ENCODE measurements around the gene SCAP.
"Not testable (repeated sequence)": the region's sequence is repeated elsewhere in the genome, so short reads cannot be mapped to it uniquely, and the experiment has no call there.

Gene SCAP

DNA sequence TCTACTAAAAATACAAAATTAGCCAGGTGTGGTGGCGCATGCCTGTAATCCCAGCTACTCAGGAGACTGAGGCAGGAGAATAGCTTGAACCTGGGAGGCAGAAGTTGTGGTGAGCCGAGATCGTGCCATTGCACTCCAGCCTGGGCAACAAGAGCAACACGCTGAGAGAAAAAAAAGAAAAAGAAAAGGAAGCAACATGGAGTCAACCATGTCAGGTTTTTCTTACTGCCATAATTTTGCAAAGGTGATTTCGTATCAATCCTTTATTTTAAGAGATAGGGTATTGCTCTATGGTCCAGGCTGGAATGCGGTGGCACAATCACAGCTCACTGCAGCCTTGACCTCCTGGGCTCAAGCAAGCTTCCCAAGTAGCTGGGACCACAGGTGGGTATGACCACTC, 4.5 kb upstream of the SCAP start:
- DNase-seq, ATAC-seq: not testable (repeated sequence)

DNA sequence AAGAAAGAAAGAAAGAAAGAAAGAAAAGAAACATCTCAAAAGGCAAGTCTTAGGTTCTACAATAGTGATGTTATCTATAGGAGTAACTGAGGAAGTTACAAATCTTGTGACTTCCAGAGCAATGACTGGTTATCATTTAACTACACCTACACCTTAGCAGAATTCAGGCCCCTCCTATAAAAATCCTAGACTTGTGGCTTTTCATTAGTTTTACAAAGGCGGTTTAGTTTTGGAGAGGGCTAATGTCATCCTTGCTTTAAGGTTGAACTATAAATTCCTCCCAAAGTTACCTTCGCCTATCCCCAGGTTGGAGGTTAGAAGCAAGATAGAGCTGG, 4.1 kb upstream of the SCAP start:
- ATAC-seq (no peak), DNase-seq (no peak)

DNA sequence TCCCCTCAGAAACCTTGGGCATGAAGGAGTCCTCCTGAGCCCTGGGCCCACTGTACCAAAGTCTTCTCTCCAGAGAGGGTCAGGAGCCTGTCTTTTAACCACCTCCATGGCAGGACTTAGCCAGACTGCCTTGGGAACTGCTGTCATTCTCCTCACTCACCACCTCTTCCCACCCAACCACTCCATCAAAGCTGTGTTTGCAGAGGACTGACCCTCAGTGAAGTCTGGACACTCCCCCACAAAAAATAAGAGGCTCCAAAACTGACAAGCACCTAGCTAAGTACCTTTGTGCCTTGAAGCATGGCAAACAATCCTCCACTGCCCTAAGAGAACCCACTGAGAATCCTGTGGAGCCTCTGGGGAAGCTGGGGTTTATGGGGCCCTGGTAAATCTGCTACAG, 2.3 kb upstream of the SCAP start:
- DNase-seq: no peak
- ATAC-seq: no peak

DNA sequence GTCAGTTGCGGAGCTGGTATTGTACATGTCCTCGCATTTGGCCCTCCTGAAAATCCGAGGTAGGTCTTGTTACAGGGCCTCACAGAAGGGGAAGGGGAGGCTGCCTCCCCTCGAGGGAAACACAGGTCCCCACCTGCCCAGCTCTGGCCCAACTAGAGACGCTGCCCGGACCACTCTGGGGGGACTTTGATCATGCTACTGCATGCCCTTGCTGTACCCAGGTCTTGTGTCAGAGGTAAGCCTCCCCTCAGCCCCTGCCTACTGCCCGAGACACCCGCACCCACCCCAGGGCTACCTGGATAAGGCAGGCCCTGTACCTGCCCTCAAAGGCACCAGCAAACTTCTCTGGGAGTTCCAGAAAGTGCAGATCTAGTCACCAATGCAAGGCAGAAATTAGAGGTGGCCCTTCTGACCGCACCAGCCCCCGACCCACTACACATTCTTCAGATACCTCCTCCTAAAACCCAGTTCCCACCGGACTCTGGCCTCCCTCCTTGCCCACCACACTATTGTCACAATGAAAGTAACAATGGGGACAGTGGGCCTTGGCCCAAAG, 981 bp upstream of the SCAP start:
- DNase-seq (peak; percentile 12), ATAC-seq (no peak)

DNA sequence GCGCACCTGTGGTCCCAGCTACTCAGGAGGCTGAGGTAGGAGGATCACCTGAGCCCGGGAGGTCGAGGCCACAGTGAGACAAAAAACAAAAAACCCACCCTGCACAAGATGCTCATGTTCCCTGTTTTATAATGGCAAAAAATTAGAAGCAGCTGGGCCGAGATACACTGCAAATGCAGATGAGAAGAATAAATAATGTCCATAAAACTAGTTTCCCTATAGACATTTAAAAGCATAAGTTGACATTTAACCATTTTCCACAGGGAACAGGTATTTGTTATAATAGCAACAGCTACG, 537 bp upstream of the SCAP start:
- DNase-seq (no peak), ATAC-seq (no peak)

DNA sequence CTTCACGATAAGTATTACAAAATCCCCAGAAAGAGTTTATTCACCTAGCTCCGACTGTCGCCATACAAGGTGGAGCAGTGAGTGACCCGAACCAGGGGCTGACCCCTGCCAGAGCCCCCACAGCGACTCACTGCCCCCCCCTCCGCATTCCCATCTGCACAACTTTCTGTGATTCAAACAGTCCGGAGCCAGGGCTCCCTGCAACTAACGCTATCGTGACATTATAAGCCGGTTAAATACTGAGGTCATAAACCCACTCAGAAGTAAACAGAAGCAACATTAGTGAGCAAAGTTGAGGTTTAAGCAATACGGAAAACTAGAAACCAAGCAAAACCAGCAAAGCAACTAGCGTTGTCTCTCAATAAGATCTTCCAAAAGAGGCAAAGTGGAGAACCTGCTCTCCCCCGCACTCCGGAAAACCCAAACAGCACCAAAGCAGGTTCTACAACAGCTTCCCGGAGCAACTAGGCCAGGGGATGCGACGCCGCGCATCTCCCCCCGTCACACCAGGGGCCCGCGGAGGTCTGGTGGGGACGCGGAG, 642 bp downstream of the SCAP start:
- ATAC-seq (peak; percentile 3), DNase-seq (peak; percentile 12)

GRCh38 chr3:47473391-47473790, 2.4 kb downstream of the SCAP start:
- no peak for DNase-seq
- no peak for ATAC-seq

DNA sequence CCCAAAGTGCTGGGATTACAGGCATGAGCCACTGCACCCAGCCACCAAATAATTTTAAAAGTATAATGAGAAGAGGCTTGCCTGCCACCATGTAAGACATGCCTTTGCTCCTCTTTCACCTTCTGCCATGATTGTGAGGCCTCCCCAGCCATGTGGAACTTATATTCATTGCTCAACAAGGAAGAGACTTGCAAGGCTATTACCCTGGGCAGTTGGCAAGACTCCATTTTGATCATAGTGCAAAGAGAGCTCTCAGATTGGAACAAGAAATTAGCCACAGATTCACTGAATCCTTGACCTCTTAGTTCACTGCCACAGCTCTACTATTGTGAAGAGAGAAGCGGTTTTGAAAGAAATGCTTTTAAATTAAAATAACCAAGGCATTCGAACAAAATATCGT, 6.1 kb downstream of the SCAP start:
- ATAC-seq (no peak), DNase-seq (no peak)

- ATAC-seq: not testable (repeated sequence)
Measured at GRCh38 chr3:47468315-47468714, 7.4 kb downstream of the SCAP start.

GRCh38 chr3:47464588-47464987, 11.2 kb downstream of the SCAP start:
- DNase-seq: no peak
- ATAC-seq: no peak

More at GRCh38 chr3:47468315-47468714, 7.4 kb downstream of the SCAP start:
- DNase-seq: not testable (repeated sequence)

DNA sequence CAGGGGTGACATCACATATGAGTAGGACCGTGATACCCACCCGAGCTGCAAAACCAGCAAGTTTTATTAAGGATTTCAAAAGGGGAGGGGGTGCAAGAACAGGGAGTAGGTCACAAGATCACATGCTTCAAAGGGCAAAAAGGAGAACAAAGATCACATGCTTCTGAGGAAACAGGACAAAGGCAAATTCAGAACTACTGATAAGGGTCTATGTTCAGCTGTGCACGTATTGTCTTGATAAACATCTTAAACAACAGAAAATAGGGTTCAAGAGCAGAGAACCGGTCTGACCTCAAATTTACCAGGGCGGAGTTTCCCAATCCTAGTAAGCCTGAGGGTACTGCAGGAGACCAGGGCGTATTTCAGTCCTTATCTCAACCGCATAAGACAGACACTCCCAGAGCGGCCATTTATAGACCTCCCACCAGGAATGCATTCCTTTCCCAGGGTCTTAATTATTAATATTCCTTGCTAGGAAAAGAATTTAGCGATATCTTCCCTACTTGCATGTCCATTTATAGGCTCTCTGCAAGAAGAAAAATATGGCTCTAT, 16.1 kb downstream of the SCAP start:
- not testable (repeated sequence) for DNase-seq, ATAC-seq

GRCh38 chr3:47456984-47457383, 18.8 kb downstream of the SCAP start:
- DNase-seq (no peak), ATAC-seq (no peak)

DNA sequence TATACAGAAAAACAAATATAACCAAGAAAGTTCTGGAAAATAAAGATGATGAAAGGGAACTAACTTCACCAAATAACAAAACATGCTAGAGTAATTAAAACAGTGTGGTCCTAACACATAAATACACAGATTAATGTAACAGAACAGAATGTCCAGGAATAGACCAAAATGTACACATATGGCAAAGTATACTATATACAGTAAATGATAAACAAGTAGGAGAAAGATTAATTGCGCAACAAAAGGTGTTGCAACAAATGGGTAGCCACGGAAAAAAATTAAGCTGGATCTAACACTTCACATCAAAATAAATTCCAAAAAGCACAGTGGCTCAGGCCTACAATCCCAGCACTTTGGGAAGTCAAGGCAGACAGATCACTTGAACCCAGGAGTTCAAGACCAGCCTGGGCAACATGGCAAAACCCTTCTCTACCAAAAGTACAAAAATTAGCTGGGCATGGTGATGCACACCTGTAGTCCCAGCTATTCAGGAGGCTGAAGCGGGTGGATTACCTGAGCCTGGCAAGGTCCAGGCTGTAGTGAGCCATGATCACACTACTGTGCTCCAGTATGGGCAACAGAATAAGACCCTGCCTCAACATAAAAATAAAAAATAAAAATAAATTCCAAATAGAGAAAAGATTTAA, 19.8 kb downstream of the SCAP start:
- no peak for DNase-seq
- ATAC-seq: no peak

- DNase-seq (no peak), ATAC-seq (no peak)
Measured at GRCh38 chr3:47452453-47453215, 23.1 kb downstream of the SCAP start.

DNA sequence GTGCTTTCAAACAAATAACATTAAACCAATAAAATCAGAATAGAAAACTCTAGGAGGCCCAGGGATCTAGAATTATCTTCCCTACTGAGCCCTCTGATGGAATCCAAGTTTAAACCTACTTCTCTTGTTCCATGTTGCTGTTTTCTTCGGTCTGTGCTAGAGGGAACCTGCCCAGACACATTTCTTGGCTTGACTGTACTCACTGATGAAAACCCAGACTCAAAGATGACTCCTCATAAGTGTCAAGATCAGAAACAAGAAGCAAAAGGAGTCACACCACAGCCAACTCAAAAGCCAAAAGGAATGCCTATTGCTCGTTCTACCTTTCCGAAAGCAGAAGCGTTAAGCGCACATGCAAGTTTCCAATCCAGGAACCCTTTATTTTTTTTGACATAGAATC, 31.6 kb downstream of the SCAP start:
- ATAC-seq (no peak), DNase-seq (no peak)

- DNase-seq: no peak
Measured at GRCh38 chr3:47443611-47443995, 32.1 kb downstream of the SCAP start.

GRCh38 chr3:47441796-47442551, 33.8 kb downstream of the SCAP start:
- no peak for DNase-seq
- ATAC-seq: no peak

More at GRCh38 chr3:47443611-47443995, 32.1 kb downstream of the SCAP start:
- ATAC-seq: no peak

DNA sequence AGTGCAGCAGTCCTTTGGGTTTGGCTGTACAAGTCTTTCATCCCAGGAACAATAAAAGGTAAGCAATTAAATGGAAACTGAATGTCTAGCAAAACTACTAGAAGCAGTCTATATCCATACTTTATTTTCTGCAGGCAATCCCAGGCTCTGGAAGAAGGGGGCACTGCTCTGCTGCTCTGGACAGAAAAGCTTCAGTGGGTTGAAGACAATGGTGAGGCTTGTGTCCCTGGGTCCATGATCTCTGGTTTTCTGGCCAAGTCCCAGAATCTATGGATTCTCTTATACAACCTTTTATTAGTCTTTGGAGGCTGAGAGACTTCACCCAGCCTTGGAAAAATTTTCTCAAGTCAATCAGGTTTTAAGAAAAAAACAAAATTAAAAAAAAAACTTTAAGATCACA, 35.6 kb downstream of the SCAP start:
- DNase-seq (no peak), ATAC-seq (no peak)

DNA sequence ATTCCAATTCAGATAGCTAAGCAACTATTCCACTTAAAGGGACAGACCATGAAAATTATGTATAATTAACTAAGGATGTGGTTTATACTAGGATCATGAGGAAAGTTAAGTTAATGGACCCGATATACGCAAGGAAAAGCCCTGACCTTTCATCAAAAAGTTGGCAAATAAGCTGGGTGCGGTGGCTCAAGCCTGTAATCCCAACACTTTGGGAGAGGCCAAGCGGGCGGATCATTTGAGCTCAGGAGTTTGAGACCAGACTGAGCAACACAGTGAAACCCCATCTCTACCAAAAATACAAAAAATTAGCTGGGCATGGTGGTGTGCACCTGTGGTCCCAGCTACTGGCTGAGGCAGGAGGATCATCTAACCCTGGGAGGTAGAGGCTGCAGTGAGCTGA, 39.6 kb downstream of the SCAP start:
- ATAC-seq: no peak
- DNase-seq: no peak

DNA sequence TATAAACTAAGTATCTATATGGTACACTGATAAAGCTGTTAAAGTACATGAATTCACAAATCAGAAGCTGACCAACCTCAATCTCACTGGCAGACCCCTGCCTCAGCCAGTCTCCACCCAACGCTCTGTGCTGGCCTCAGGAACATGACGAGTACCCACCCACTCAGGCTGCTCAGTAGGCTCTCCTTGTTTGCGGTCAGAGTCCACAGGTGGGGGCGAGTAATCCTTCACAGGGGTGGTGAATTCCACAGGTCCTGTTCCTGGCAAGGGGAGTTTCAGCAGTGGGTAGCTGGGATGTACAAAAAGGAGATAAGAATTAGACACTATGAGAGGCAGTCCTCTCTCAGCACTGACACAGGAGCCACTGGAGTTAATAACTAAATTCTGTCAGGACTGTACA, 40.9 kb downstream of the SCAP start:
- DNase-seq (no peak), ATAC-seq (no peak)

DNA sequence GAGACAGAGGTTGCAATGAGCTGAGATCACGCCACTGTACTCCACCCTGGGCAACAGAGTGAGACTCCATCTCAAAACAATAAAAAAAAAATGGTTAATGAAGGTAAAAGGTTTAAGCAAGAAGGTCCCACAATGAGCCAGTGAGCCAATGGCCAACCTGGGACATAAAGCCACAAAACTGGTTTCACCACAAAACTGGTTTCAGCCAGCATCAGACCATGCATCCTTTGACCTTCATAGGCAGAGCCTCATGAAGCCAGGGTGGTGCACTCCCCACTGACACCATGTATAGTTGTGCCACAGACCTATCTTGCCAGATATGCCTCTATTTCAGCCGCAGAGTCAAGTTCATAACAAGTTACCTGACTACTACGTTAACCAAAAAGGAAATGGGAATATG, 41.9 kb downstream of the SCAP start:
- ATAC-seq: no peak
- no peak for DNase-seq

- ATAC-seq (no peak), DNase-seq (no peak)
Measured at GRCh38 chr3:47432673-47433072, 43.1 kb downstream of the SCAP start.

GRCh38 chr3:47431225-47431624, 44.5 kb downstream of the SCAP start:
- DNase-seq (no peak), ATAC-seq (no peak)

Data from stimulated activated naive CD8-positive, alpha-beta T cell treated with anti-CD3 and anti-CD28 coated beads, Interleukin-15, Interleukin-2, amounts not matched to agents 100 U/mL and 50 U/mL, for 24 hours (primary cell).